ENCODE data around the gene OSM.

OSM gene

DNA sequence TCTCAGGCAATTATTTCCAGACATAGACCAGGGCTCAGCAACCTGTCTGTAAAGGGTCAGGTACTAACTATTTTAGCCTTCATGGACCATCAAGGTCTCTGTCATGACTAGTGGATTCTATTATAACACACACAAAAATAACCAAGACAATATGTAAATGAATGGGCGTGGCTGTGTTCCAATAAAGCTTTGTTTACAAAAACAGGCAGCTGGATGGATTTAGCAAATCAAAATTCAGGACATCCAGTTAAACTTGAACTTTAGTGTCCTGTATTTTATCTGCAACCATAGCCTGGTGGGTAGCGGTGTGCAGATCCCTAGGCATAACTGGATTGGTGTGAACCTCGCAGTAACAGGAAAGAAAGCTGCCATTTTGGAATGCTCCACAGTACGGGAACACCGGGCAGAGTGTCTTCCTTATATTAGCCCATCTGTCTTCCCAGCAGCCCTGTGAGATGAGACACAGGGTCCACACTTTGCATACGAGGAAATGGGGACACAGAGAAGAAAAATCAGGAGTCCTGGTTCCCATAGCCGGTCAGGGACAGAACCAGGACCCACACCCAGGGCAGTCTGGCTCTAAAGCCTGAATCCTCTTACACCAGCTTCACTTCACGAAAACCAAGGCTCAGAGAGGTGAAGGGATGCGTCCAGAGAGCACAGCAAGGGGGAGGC lies 35.7 kb downstream of the OSM start:
- no peak for DNase-seq (ENCODE audit: low read depth)
- in situ Hi-C loops (cut with HindIII; ENCODE audit: low sequenced_read_pairs), result no loop called here
- no peak overlapping the region for H3K4me3 ChIP-seq (ENCODE audit: low read depth, low read length)
- TF ChIP-seq, protein P1, sequence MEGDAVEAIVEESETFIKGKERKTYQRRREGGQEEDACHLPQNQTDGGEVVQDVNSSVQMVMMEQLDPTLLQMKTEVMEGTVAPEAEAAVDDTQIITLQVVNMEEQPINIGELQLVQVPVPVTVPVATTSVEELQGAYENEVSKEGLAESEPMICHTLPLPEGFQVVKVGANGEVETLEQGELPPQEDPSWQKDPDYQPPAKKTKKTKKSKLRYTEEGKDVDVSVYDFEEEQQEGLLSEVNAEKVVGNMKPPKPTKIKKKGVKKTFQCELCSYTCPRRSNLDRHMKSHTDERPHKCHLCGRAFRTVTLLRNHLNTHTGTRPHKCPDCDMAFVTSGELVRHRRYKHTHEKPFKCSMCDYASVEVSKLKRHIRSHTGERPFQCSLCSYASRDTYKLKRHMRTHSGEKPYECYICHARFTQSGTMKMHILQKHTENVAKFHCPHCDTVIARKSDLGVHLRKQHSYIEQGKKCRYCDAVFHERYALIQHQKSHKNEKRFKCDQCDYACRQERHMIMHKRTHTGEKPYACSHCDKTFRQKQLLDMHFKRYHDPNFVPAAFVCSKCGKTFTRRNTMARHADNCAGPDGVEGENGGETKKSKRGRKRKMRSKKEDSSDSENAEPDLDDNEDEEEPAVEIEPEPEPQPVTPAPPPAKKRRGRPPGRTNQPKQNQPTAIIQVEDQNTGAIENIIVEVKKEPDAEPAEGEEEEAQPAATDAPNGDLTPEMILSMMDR (IDR thresholded peaks at IDR 0.05; ENCODE audit: low read depth, low read length, missing control alignments), result no peak

DNA sequence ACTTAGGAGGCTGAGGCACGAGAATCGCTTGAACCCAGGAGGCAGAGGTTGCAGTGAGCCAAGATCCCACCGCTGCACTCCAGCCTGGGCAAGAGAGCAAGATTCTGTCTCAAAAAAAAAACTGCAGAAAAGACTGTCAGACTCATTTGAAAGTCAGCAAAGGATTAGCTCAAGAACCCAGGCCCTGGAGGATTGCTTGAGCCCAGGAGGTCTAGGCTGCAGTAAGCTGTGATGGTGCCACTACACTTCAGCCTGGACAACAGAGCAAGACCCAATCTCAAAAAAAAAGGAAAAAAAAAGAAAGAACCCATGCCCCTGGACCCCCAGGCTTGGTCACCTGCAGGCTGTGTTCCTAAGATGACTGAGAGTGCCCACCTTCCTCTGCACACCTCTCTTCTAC lies 36.3 kb downstream of the OSM start:
- TF ChIP-seq, protein P1 (IDR thresholded peaks at IDR 0.05; ENCODE audit: low read depth, low read length, missing control alignments), result no peak
- in situ Hi-C loops (cut with HindIII; ENCODE audit: low sequenced_read_pairs), result no loop called here
- no peak for DNase-seq (ENCODE audit: low read depth)
- no peak overlapping the region for H3K4me3 ChIP-seq (ENCODE audit: low read depth, low read length)

DNA sequence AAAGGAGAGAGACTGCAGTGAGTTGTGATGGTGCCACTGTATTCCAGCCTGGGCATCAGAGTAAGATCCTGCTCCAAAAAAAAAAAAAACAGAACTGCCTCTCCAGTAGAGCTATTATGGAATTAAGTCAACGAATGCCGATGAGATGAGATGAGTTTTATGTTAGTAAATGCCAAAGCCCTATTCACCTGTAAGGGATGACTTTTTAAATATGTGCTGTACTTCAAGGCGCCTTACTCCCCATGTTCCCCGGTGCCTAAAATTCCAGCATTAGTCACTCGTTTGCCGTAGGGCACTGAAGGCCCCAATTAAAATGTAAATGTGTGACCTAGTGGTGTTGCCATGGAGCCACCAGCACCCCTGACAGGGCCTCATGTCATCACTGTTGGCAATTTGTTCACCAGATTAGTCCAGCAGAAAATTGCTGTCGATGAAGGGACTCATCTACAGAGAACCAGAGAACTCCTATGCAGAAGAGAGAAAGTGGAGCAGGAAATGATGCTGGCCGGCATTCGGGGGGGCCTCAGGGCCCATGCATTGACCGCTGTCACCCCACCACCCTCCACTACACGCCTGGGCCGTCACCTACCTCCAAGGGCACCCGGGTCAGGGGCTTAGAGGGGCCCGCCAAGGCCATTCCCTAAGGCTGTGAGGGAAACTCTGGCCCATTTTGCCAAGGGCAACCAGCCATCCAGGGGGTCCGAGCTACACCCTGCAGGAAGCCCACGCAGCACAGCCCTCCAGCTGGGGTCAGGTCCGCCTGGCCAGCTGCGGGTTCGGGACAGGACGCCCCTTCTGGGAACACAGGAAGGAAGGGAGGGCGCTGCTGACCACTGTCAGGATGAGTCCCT lies 37.9 kb downstream of the OSM start:
- no peak for DNase-seq (ENCODE audit: low read depth)
- TF ChIP-seq, protein P1 (IDR thresholded peaks at IDR 0.05; ENCODE audit: low read depth, low read length, missing control alignments), result no peak
- in situ Hi-C loops (cut with HindIII; ENCODE audit: low sequenced_read_pairs), result no loop called here
- no peak overlapping the region for H3K4me3 ChIP-seq (ENCODE audit: low read depth, low read length)

DNA sequence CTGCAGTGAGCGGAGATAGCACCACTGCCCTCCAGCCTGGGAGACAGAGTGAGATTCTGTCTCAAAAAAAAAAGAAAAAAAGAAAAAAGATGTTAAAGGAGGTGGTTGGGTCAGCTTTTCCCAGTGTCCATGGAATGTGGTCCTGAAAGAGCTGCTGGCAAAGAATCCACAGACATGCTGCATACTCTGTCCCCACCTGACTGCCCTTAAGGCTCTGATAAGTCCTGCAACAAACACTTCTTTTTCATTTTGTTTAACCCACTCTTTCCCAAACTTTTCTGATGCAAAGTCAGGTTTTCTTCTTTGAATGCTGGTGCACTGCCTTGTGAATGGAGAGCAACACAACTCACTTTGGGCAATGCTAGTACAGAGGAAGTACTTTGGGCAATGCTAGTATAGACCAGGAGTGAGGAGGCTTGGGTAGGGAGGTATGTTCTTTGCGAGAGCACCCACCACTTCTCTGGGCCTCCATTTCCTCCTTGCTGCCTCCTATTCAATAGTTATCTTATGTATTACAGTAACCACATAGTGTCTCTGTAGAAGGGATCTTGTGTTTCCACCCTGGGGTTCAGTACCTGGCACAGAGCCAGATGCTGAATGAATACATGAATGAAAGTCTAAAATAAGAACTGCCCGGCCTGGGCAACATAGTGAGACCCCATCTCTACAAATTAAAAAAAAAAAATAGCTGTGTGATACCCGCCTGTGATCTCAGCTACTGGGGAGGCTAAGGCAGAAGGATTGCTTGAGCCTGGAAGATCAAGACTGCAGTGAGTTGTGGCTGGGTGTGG lies 39.0 kb downstream of the OSM start:
- DNase-seq (ENCODE audit: low read depth), result no peak
- no peak overlapping the region for H3K4me3 ChIP-seq (ENCODE audit: low read depth, low read length)
- in situ Hi-C loops (cut with HindIII; ENCODE audit: low sequenced_read_pairs), result no loop called here
- TF ChIP-seq, protein P1 (IDR thresholded peaks at IDR 0.05; ENCODE audit: low read depth, low read length, missing control alignments), result no peak

DNA sequence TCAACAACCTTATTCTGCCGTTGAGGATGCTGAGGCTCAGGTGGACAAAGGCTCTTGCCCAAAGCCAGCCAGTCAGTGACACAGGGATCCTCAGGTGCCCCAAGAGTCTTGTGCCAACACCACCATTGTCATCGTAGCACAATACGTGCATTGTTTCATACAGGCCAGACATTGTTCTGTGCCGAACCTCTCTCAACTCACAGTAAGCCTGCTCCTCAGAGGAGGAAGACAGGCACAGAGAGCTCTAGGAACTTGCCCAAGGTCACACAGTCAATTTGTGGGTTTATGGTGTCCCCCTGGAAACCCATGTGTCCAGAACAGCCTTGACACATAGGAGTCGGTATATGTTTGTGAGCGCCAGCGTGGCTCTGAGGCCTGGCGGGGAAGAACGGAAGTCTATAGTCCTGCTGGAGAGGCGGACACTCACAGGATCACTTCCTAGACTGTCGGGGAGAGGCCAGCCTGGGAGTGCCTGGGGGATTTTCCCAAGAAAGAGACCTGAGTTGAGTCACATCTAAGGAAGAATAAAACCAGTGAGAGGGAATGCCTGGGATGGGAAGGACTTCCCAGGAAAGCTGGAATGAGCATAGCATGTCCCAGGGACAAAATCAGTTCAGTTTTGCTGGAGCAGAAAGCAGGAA lies 40.3 kb downstream of the OSM start:
- in situ Hi-C loops (cut with HindIII; ENCODE audit: low sequenced_read_pairs), result no loop called here
- no peak for DNase-seq (ENCODE audit: low read depth)
- TF ChIP-seq, protein P1 (IDR thresholded peaks at IDR 0.05; ENCODE audit: low read depth, low read length, missing control alignments), result no peak
- H3K4me3 ChIP-seq (ENCODE audit: low read depth, low read length), result no peak overlapping the region
